NCI-H446 (cell line): Measurements from ENCODE around the gene CHL1.

ENCODE experiments used
- DNase-seq, 2 experiments: peaks; one replicate each; lab custom pipeline; 2025; lab: John Stamatoyannopoulos, UW

CHL1 gene, protein sequence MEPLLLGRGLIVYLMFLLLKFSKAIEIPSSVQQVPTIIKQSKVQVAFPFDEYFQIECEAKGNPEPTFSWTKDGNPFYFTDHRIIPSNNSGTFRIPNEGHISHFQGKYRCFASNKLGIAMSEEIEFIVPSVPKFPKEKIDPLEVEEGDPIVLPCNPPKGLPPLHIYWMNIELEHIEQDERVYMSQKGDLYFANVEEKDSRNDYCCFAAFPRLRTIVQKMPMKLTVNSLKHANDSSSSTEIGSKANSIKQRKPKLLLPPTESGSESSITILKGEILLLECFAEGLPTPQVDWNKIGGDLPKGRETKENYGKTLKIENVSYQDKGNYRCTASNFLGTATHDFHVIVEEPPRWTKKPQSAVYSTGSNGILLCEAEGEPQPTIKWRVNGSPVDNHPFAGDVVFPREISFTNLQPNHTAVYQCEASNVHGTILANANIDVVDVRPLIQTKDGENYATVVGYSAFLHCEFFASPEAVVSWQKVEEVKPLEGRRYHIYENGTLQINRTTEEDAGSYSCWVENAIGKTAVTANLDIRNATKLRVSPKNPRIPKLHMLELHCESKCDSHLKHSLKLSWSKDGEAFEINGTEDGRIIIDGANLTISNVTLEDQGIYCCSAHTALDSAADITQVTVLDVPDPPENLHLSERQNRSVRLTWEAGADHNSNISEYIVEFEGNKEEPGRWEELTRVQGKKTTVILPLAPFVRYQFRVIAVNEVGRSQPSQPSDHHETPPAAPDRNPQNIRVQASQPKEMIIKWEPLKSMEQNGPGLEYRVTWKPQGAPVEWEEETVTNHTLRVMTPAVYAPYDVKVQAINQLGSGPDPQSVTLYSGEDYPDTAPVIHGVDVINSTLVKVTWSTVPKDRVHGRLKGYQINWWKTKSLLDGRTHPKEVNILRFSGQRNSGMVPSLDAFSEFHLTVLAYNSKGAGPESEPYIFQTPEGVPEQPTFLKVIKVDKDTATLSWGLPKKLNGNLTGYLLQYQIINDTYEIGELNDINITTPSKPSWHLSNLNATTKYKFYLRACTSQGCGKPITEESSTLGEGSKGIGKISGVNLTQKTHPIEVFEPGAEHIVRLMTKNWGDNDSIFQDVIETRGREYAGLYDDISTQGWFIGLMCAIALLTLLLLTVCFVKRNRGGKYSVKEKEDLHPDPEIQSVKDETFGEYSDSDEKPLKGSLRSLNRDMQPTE (N-terminal part only)

DNA sequence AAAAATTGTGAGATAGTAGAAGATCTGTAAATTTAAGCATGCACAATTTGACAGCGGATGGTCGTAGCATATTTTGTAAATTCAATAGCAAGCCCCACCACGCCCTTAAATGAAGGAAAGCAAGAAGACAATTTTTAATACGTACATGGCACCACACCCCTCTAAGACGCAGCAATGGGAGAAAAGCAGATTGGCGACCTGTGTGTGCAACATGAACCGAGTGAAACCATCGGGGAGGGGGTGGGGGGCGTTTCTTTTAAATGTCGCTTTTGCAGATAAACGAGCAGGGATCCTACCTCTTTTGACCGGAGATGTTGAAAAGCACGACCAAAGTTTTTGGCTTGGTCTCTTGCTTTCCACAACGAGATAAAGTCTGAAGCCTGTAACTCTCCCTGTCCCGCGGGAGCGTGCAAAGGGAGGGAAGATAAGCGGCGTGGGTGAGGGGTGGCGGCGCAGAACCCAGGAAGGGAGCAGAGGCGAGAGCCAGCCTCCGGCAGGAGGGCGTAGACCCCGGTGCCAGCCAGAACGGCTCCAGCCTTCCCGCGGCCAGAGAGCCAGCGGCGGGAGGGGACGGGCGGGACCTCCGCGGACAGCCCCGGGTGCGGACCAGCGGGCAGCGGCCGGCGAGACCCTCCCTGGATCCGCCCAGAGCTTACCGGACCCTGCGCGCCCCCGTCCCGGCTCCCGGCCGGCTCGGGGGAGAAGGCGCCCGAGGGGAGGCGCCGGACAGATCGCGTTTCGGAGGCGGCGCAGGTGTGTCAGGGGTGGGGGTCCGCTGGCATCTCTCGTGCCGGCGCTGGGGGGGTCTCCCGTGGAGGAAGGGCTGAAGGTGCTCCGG, at the start of gene CHL1:
Gene CHL1 (plus strand): TSS at position 453 of the 838 bp plus-strand sequence. CDS start 123,014 bp downstream, outside the sequence.
- DNase-seq: no peak

DNA sequence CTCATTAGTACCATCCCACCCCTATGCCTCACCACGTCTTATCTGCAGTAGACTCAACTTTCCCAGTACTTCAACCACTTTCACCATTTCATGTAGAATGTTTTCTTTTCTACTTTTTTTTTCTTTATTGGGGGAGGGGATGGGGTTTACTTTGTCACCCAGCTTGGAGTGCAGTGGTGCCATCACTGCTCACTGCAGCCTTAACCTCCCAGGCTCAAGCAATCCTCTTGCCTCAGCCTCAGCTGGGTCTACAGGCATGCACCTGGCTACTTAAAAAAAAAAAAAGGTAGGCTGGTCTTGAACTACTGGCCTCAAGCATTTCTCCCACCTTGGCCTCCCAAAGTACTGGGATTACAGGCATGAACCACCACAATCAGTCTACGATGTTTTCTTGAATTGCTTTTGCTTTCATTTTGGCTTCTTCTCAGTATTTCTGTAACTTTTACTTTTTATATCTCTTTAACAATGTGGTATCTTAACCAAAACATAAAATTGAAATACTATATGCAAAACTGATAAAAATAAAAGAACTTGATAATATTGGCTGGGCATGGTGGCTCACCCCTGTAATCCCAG, 44.9 kb upstream of the CHL1 start:
- no peak for DNase-seq

DNA sequence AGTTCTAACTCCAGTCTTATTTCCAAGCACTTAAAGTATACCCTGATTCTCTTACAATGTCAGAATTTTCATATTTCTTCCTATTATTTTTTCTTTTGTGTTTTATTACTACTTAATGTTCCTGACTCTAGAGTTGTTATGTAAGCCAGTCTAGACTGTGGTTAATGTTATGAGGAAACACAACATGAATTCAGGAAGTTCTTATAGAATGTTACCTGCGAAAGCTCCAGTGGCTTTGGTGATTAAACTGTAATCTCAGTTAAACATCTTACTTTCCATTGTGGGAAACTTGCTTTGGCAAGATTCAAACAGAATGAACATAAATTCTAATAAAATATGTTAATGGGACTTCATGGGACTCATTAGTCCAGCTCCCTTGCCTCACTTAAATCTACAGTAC, 36.6 kb upstream of the CHL1 start:
- DNase-seq: no peak

DNA sequence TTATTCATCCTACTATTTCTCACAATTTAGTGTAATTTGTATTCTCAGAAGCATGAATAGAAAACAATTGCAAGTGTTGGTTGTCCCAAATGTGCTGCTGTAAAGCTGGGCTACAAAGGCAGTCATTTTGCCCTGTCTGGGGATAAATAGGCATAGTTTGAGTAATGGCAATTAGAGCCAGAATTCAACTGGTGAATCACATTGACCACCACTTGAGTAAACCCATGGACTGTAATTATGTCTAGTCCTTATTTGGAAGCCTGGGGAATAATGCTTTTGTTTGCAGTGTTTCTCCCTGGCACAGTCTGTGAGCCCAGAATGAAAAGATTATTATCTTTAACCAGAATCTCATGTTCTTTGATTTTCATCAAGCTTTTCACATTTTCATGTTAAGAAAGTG, 30.5 kb upstream of the CHL1 start:
- DNase-seq: no peak

- DNase-seq: no peak
Observed at GRCh38 chr3:166799-167198, 29.8 kb upstream of the CHL1 start.

GRCh38 chr3:173886-174285, 22.7 kb upstream of the CHL1 start:
- DNase-seq: no peak

DNA sequence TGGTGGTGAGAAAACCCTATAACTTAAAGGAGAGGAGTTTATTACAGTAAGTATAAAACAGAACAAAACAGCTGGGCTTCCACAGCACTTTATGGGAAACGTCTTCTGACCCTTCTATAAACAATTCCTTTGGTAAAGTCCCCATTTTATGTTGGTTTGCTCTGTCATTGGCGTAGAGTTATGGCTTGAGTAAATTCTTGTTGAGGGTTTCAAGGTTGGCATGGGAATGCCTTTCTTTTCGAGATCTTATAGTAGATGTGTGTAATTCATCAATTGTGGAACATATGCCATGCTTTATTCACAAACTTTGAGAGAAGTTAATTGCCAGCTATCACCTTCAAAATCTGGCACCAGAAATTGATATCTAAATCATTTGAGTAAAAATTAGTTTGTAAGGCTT, 11.6 kb upstream of the CHL1 start:
- DNase-seq: no peak

DNA sequence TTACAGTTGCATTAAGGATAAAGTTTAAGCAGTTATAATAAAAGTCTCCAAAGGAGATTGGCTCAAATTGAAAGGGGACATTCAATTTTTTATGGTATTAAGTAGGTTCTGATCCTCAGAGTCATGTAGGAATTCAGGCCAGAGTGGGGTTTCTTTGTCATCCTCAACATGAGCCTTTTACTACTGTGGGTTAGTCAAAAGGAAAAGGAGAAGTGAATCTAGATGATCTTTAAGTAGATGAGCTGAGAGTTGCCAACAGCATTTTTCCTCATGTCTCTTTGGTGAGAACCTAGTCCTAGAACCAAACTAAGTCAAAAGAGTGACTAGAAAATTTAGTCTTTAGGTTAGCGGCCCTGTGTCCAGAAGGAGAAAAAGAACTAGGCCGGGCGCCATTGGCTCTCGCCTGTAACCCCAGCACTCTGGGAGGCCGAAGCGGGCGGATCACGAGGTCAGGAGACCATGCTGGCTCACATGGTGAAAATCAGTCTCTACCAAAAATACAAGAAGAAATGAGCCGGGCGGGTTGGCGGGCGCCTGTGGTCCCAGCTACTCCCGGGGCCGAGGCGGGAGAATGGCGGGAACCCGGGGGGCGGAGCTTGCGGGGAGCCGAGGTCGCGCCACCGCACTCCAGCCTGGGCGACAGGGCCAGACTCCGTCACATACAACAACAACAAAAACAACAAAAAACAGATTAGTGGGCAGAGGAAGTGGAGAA, 4.2 kb upstream of the CHL1 start:
- no peak for DNase-seq

DNA sequence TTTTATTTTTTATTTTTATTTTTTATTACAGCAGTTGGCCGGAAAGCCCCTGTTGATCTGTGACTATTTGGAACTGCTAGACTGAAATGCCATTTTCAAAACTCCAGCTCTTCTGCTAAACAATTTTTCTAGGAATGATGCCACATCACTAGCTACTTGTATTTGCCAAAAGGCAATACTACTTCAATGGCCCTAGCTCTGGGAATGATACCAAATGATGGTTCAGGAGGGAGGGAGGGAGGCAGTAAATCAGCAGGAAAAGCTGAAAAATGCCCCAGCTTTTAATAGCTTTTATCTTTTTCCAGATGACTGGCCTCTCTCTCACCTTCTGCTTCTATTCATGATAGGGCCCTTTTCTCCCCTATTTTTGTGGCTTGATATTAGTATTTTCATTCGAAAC, 2.6 kb upstream of the CHL1 start:
- DNase-seq: no peak

- no peak for DNase-seq
Observed at GRCh38 chr3:194421-194820, 2.1 kb upstream of the CHL1 start.

DNA sequence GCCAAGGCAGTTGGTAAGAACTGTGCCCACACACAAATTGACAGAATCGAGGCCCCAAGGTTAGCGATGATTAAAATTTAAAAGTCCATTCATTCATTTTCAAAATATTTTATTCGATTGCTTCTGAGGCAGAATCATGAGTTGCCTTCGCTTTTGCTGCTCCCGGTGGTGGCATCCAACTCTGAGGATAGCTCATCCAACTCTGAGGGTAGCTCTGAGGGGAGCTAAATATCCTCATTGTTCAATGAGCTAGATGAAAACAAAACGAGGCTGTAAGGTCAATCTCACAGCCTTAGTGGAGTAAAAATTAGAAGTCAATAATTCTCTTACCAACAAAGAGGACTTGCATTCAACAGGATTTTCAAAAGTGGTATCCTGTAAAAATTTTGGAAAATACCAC, 897 bp upstream of the CHL1 start:
- no peak for DNase-seq

DNA sequence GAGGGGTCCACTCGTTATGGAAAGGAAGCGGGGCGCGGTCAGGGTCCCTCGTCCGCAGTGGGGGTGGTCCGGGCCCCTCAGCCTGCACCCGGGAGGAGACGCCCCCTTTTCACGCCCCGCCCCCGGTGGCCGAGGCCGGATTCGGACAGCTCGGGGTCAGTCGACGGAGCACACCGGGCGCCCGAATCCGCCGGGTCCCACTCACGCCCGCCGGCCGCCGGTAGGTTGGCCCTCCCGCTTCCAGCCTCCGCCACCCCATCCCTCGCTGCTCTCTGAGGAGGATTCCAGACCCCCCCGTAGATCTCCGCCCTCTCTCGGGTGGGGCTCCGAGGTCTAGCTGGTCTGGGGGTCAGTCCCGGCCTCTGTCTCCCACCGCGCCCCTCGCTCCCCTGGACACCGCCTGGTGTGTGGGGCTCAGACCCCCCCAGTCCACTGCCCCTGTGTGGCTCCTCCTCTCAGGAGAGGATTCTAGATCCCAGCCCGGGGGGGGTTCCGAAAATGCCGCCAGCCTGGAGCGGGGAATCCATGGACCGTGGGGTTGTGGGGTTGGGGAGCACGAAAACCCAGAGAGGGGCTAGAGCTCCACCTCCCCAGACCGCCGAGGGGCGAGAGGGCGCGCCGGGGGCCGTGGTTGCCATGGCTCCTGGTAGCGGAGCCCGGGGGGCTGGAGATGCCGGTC, 725 bp downstream of the CHL1 start:
- no peak for DNase-seq

DNA sequence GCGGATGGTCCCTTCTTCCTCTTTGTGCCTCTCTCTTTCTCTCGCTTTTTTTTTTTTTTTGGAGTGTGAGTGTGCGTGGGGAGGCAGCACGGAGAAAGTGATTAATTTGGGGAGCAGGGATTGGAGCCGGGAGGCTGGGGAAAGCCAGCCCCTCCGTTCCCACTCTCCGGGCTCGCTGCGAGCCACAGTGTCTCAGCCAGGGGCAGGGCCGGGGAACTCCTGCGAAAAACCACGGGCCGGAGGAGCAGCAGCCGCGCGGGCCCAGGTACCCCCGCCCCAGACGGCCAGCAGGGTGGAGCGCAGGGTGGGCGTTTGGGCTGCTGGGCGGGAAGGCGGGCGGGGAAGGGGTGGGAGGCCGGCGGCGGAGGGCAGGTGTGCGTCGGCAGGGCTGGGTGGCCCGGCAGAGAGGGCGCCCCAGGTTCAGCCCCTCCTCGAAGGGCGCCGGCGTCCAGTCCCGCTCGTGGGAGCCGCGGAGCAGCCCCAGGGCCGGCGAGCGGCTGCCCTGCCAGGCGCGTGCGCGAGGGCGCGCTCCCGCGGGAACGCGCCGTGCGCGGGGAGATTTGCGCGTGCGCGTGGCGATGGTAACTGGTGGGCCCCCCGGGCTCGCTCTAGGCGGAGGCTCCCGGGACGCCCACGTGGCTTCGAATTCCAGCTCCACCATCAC, 1.4 kb downstream of the CHL1 start:
- DNase-seq: no peak

DNA sequence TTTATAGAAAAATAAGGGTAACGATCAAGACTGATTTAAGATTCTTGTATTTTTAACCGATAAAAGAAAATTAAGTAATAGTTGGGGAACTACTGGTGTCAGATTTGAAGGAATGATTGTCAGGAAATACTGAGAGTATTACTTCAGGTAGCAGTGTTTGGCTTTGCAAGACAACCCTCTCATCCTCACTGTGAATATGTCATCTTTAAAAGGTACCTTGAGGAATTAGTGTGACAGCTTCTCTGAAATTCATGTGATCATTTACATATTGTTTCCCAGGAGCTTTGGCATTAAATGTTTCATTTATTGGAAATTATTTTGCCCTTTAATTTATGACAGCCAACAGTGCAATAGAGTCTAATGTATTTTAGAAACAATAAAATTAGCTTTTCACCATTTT, 3.3 kb downstream of the CHL1 start:
- DNase-seq: no peak

DNA sequence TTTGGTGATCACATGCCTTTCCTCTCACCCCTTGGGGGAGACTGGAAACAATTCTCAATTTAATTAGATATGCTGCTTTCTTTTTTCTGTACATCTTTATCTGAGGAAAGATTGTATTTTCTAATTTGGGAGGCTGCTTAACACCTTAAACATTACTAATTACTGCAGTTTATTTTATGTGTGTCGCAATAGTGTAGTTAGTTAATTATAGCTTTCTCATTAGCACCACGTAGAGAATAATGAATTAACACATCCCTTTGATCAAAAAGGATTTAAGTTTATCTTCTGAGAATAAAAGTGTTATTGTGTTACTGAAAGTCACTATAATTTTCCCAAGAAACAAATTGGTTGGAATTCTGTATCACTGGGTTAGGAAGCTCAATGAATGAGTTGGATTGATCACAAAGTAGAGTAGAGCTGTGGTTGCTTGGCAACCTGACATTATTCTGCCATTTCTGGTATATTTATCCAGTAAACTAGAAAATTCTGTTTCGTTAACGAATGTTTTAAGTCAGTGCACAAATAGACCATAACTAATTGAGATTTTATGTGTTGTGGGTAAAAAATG, 4.3 kb downstream of the CHL1 start:
- DNase-seq: no peak

- no peak for DNase-seq
Observed at GRCh38 chr3:204102-204501, 7.5 kb downstream of the CHL1 start.

DNA sequence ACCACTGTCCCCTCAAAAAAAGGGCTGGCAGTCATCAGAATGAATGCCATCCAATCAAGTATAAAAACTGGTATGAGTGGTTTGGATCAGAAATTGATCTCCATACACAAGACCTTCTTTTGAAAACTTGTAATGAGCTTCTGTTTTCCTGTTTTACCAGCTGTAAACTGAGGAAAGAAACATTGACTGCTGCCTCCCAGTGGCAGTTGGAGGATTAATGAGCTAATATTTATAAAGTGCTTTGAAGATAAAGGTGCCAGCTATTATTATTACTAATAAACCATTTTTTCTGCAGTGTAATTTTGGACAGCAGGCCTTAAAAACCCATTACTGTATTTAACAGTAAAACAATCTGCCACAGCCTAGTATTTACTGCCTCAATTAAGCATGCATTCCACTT, 11.4 kb downstream of the CHL1 start:
- DNase-seq: no peak

DNA sequence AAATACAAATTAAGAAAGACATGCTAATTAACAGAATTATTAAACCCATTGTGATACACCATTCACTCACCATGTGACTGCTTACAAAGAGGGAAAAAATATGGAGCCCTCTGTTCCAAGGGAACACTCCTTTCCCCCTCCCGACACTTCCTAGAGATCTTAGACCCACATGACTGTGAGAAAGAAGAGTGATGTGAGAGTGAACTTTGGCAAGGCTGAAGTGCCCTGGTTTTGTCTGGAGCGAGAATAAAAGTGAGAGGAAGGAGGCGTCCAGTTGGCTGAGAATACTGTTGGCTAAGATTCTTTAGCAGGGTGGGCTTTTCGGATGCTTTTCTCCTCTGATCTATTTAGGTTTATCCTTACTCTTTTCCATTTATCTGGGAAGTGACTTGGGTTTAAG, 14.1 kb downstream of the CHL1 start:
- DNase-seq: no peak

DNA sequence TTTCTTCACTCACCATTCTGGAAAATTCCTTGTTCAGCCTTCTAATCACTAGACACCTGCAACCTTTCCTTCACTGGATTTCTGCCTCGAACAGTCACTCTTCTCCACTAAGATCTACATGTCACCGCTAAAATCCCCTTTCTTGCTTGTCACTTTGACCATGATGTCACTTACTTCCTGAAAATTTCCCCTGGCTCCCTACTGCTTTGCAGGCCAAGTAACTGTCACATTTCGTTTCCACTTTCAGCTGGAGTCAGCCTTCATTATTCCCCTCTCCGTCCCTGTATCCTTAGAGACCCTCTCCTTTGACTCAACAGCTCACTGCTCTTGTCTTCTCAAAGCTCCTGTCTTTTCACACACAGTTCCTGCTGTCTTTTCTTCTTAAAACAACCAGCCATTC, 15.9 kb downstream of the CHL1 start:
- DNase-seq: no peak
